Activated CD8-positive, alpha-beta T cell treated with anti-CD3 and anti-CD28 coated beads for 36 hours (primary cell): Measurements from ENCODE around the gene TCP11X1. TPM values are rescaled to one million over a fixed set of nuclear protein-coding genes. Genes with fewer than 3 reads are reported as not detected.
"Not testable (repeated sequence)": the region's sequence is repeated elsewhere in the genome, so short reads cannot be mapped to it uniquely, and the experiment has no call there.

Experiments used
- ATAC-seq: fragments of 200-7000 bp; cut with Tn5 transposase; one replicate; pipeline ENCODE4 v1.10.0; 2021; ENCODE audit warnings: mild to moderate bottlenecking, moderate library complexity
- CTCF ChIA-PET: fragments of 350-600 bp; sonication (Branson Sonifier 250); formaldehyde crosslinking; loops from one replicate; lab custom pipeline; 2021; ENCODE audit warnings: antibody characterized with exemption; lab: Charles Lee
- POLR2A ChIA-PET: fragments of 350-600 bp; sonication (Branson Sonifier 250); formaldehyde crosslinking; loops from one replicate; lab custom pipeline; 2021; ENCODE audit warnings: antibody characterized with exemption; lab: Charles Lee
- DNase-seq: peaks from one replicate; pipeline ENCODE4 v3.0.0-alpha.2; 2020
- H3K27ac Mint-ChIP-seq: one replicate; pipeline ENCODE4 v1.8.0; 2021; ENCODE audit warnings: mild to moderate bottlenecking, mixed read lengths
- H3K27me3 Mint-ChIP-seq: one replicate; pipeline ENCODE4 v1.8.0; 2021; ENCODE audit warnings: mixed read lengths
- H3K36me3 Mint-ChIP-seq: one replicate; pipeline ENCODE4 v1.8.0; 2021; ENCODE audit warnings: low read depth, mixed read lengths
- H3K4me1 Mint-ChIP-seq: one replicate; pipeline ENCODE4 v1.8.0; 2021; ENCODE audit warnings: low read depth, mixed read lengths
- H3K4me3 Mint-ChIP-seq: one replicate; pipeline ENCODE4 v1.8.0; 2021; ENCODE audit warnings: mild to moderate bottlenecking, moderate library complexity, mixed read lengths
- H3K9me3 Mint-ChIP-seq: one replicate; pipeline ENCODE4 v1.8.0; 2021; ENCODE audit warnings: mixed read lengths
- intact Hi-C: fragments of 100-400 bp; cut with micrococcal nuclease; formaldehyde crosslinking; loops from one replicate; pipeline ENCODE4 v1.10.0; 2022
- total RNA-seq, 2 experiments: library from RNA; stranded (reverse); gene quantifications; one replicate each; pipeline ENCODE4 v1.2.3, GENCODE V29; 2021
- TF ChIP-seq, protein P1 (sequence below): fragments of 200-600 bp; IDR thresholded peaks from one replicate; pipeline ENCODE4 v1.8.0; 2022; ENCODE audit warnings: antibody characterized with exemption, mild to moderate bottlenecking

TCP11X1 gene
- not detected for total RNA-seq

- ATAC-seq, H3K9me3 Mint-ChIP-seq, H3K4me3 Mint-ChIP-seq, H3K27me3 Mint-ChIP-seq, intact Hi-C loops, CTCF ChIA-PET, POLR2A ChIA-PET, H3K36me3 Mint-ChIP-seq, H3K27ac Mint-ChIP-seq, DNase-seq, H3K4me1 Mint-ChIP-seq: not testable (repeated sequence)
Observed at GRCh38 chrX:102214986-102215385, at the start of gene TCP11X1. Gene TCP11X1, plus strand, starts transcription at chrX:102215301.

DNA sequence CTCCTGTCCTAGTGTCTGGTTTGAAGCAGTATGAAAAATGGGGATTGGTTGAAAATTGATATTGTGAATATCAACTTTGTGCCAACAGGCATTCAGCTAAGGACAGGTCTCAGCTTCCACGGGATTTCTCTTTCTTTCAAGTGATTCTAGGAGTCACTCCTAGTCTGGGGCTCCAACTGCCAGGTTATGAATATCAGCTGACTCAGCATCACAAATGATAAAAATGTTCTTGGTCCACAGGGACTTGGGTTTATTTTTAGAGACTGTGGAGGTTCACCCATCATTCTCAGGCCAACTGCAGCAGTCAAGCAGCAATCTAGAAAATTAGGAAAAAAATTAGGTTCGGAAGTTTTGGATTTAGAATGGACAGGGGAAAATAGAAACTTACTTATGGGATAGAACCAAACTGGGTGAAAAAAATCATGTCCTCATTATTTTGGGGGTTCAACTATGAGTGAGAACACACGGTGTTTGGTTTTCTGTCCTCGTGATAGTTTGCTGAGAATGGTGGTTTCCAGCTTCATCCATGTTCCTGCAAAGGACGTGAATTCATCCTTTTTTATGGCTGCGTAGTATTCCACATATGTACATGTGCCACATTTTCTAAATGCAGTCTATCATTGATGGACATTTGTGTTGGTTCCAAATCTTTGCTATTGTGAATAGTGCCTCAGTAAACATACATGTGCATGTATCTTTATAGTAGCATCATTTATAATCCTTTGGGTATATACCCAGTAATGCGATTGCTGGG lies 29.0 kb upstream of the TCP11X1 start:
- Mint-ChIP-seq H3K9me3 (peaks cover 3% of the 10 kb centered on the region), H3K4me1 (no peaks in the 10 kb centered on the region), H3K4me3 (no peak overlapping the region), H3K27me3 (no peaks in the 10 kb centered on the region), H3K27ac (no peak overlapping the region), H3K36me3 (no peaks in the 10 kb centered on the region)
- DNase-seq (no peak), ATAC-seq (no peak)
- POLR2A ChIA-PET: no interaction called here
- intact Hi-C loops: no loop called here
- TF ChIP-seq, protein P1, sequence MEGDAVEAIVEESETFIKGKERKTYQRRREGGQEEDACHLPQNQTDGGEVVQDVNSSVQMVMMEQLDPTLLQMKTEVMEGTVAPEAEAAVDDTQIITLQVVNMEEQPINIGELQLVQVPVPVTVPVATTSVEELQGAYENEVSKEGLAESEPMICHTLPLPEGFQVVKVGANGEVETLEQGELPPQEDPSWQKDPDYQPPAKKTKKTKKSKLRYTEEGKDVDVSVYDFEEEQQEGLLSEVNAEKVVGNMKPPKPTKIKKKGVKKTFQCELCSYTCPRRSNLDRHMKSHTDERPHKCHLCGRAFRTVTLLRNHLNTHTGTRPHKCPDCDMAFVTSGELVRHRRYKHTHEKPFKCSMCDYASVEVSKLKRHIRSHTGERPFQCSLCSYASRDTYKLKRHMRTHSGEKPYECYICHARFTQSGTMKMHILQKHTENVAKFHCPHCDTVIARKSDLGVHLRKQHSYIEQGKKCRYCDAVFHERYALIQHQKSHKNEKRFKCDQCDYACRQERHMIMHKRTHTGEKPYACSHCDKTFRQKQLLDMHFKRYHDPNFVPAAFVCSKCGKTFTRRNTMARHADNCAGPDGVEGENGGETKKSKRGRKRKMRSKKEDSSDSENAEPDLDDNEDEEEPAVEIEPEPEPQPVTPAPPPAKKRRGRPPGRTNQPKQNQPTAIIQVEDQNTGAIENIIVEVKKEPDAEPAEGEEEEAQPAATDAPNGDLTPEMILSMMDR: no peak
- CTCF ChIA-PET: no interaction called here

DNA sequence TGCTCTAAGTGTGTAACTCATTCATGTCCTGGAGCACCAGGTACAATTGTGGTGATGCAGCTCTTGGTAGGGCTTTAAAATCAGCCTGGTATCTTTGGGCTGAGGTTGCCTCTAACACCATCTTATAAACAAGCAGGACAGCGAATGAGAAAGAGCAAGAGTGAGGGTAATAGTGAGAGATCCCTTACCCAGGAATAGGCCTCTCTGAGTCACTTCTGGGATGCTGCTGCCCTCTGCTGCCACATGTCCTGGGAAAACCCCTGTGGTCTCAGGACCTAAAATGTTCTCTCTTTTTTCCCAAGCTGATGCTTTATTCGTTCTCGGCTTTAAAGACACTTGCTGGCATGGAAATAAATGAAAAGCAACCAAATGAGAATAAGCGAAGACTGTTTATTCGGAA lies 7.2 kb upstream of the TCP11X1 start:
- H3K27me3 Mint-ChIP-seq, H3K4me3 Mint-ChIP-seq, H3K9me3 Mint-ChIP-seq, H3K36me3 Mint-ChIP-seq, CTCF ChIA-PET, H3K27ac Mint-ChIP-seq, POLR2A ChIA-PET, ATAC-seq, H3K4me1 Mint-ChIP-seq, intact Hi-C loops, DNase-seq: not testable (repeated sequence)

GRCh38 chrX:102216497-102216896 lies 1.4 kb downstream of the TCP11X1 start:
- H3K36me3 Mint-ChIP-seq, H3K4me3 Mint-ChIP-seq, POLR2A ChIA-PET, H3K27me3 Mint-ChIP-seq, H3K27ac Mint-ChIP-seq, H3K4me1 Mint-ChIP-seq, intact Hi-C loops, CTCF ChIA-PET, ATAC-seq, DNase-seq, H3K9me3 Mint-ChIP-seq: not testable (repeated sequence)

- intact Hi-C loops, ATAC-seq, H3K9me3 Mint-ChIP-seq, CTCF ChIA-PET, H3K27ac Mint-ChIP-seq, H3K36me3 Mint-ChIP-seq, DNase-seq, POLR2A ChIA-PET, H3K27me3 Mint-ChIP-seq, H3K4me3 Mint-ChIP-seq, H3K4me1 Mint-ChIP-seq: not testable (repeated sequence)
Observed at GRCh38 chrX:102235678-102236077, 20.6 kb downstream of the TCP11X1 start.

- H3K27me3 Mint-ChIP-seq, H3K27ac Mint-ChIP-seq, POLR2A ChIA-PET, intact Hi-C loops, H3K4me1 Mint-ChIP-seq, ATAC-seq, DNase-seq, H3K4me3 Mint-ChIP-seq, H3K9me3 Mint-ChIP-seq, CTCF ChIA-PET, H3K36me3 Mint-ChIP-seq: not testable (repeated sequence)
Observed at GRCh38 chrX:102240265-102240664, 25.2 kb downstream of the TCP11X1 start.

- H3K27me3 Mint-ChIP-seq, POLR2A ChIA-PET, H3K27ac Mint-ChIP-seq, H3K9me3 Mint-ChIP-seq, intact Hi-C loops, CTCF ChIA-PET, H3K36me3 Mint-ChIP-seq, ATAC-seq, H3K4me1 Mint-ChIP-seq, DNase-seq, H3K4me3 Mint-ChIP-seq: not testable (repeated sequence)
Observed at GRCh38 chrX:102246893-102247292, 31.8 kb downstream of the TCP11X1 start, which contains the start of gene NXF2. Gene NXF2, plus strand, starts transcription at chrX:102247167. Its CDS starts 59,912 bp downstream, at chrX:102307079.

DNA sequence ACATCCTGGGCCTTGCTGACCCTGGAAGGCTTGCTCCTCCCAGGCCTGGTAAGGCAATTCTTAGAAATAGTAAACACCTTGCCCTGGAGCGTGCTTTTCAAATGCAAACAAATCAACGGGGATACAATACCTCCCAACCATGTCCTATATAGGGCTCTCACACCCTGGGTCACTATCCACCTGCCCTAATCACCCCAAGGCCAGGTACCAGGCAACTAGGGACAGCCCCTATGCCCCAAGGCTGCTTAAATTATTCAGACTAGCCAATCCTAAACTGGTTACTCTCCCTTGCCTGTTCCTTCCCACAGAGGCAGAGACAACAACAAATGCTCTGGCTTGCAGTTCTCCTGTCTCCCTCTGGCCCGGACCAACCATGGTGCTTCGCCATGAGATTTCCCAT lies 57.1 kb downstream of the TCP11X1 start:
- H3K36me3 Mint-ChIP-seq, H3K27ac Mint-ChIP-seq, H3K27me3 Mint-ChIP-seq, H3K9me3 Mint-ChIP-seq, CTCF ChIA-PET, H3K4me3 Mint-ChIP-seq, ATAC-seq, H3K4me1 Mint-ChIP-seq, intact Hi-C loops, POLR2A ChIA-PET, DNase-seq: not testable (repeated sequence)

Other genes with a start within 250 kb of the TCP11X1 start
- under 1 TPM in 1 of 2 experiments, not detected in 1; 0.41 TPM for gene TCEAL2, start 89.6 kb upstream of the TCP11X1 start, total RNA-seq
- not detected for gene TCEAL6, start 72.8 kb upstream of the TCP11X1 start, total RNA-seq
- gene BEX5, start 59.3 kb upstream of the TCP11X1 start, total RNA-seq: 1 to 10 TPM; 2.9 to 4.2 TPM
- not detected for gene NXF2, start 31.9 kb downstream of the TCP11X1 start, total RNA-seq
- not detected for gene NXF2B, start 224.7 kb downstream of the TCP11X1 start, total RNA-seq